HG03378 (cell line): ENCODE data around the gene MMAB.

ENCODE experiments used
- ATAC-seq: cut with Tn5 transposase; IDR thresholded peaks from one replicate; pipeline ENCODE4 v1.9.1; 2021; ENCODE audit warnings: mild to moderate bottlenecking, moderate library complexity; ENCODE audit not compliant: unreplicated experiment

Gene MMAB

GRCh38 chr12:109561711-109562030 lies 11.6 kb downstream of the MMAB start:
- ATAC-seq = no peak

- ATAC-seq = no peak
These were observed 12.2 kb downstream of the MMAB start for GRCh38 chr12:109560867-109561710.

- no peak for ATAC-seq
These were observed 13.7 kb downstream of the MMAB start for GRCh38 chr12:109559601-109560000.

GRCh38 chr12:109559200-109559505 lies 14.2 kb downstream of the MMAB start:
- ATAC-seq = no peak

- ATAC-seq = no peak
These were observed 14.7 kb downstream of the MMAB start for GRCh38 chr12:109558374-109559199.

GRCh38 chr12:109557805-109558204 lies 15.5 kb downstream of the MMAB start:
- no peak for ATAC-seq

- no peak for ATAC-seq
These were observed 16.1 kb downstream of the MMAB start for GRCh38 chr12:109557200-109557599.

GRCh38 chr12:109555431-109556315 lies 17.6 kb downstream of the MMAB start:
- no peak for ATAC-seq

- ATAC-seq = no peak
These were observed 18.5 kb downstream of the MMAB start for GRCh38 chr12:109554761-109555160.

GRCh38 chr12:109553906-109554500 lies 19.3 kb downstream of the MMAB start:
- no peak for ATAC-seq

GRCh38 chr12:109553483-109553882 lies 19.8 kb downstream of the MMAB start:
- no peak for ATAC-seq

- ATAC-seq = no peak
These were observed 20.3 kb downstream of the MMAB start for GRCh38 chr12:109552971-109553370.

GRCh38 chr12:109551108-109551507 lies 22.2 kb downstream of the MMAB start:
- no peak for ATAC-seq

GRCh38 chr12:109550281-109550680 lies 23.0 kb downstream of the MMAB start:
- no peak for ATAC-seq

GRCh38 chr12:109549613-109550270 lies 23.6 kb downstream of the MMAB start:
- no peak for ATAC-seq

GRCh38 chr12:109548258-109548657 lies 25.0 kb downstream of the MMAB start:
- ATAC-seq = no peak

- ATAC-seq = no peak
These were observed 26.0 kb downstream of the MMAB start for GRCh38 chr12:109547286-109547685.

GRCh38 chr12:109545826-109546225 lies 27.5 kb downstream of the MMAB start:
- ATAC-seq = no peak

- ATAC-seq = no peak
These were observed 28.3 kb downstream of the MMAB start for GRCh38 chr12:109544955-109545531.

- ATAC-seq = no peak
These were observed 30.4 kb downstream of the MMAB start for GRCh38 chr12:109542876-109543275.
